Measurements from ENCODE around the gene CD74. TPM values are rescaled to one million over a fixed set of nuclear protein-coding genes. Genes with fewer than 3 reads are reported as not detected.

Gene CD74
- total RNA-seq, 1 donor from 2014 or later, result 41.3 TPM

GRCh38 chr5:150402229-150402773, 10.4 kb downstream of the CD74 start:
- Mint-ChIP-seq H3K9me3 (ENCODE audit: low read depth) (no peaks in the 10 kb centered on the region), H3K4me1 (ENCODE audit: low read depth) (no peaks in the 10 kb centered on the region), H3K4me3 (ENCODE audit: low read depth) (no peak overlapping the region), H3K27ac (no peak overlapping the region), H3K27me3 (no peaks in the 10 kb centered on the region), H3K36me3 (ENCODE audit: insufficient read depth) (peaks cover 13% of the 10 kb centered on the region)
- no peak for DNase-seq (ENCODE audit: low spot score, unreplicated experiment)
- no peak for TF ChIP-seq CTCF (IDR thresholded peaks at IDR 0.05; ENCODE audit: unreplicated experiment)

GRCh38 chr5:150401376-150402228, 11.1 kb downstream of the CD74 start:
- no peak for DNase-seq (ENCODE audit: low spot score, unreplicated experiment)
- no peak overlapping the region for H3K4me3 Mint-ChIP-seq (ENCODE audit: low read depth)
- TF ChIP-seq CTCF (IDR thresholded peaks at IDR 0.05; ENCODE audit: unreplicated experiment), result no peak
- peaks cover 13% of the 10 kb centered on the region for H3K36me3 Mint-ChIP-seq (ENCODE audit: insufficient read depth)
- no peaks in the 10 kb centered on the region for H3K9me3 Mint-ChIP-seq (ENCODE audit: low read depth)
- H3K27me3 Mint-ChIP-seq, result no peaks in the 10 kb centered on the region
- H3K4me1 Mint-ChIP-seq (ENCODE audit: low read depth), result no peaks in the 10 kb centered on the region
- peak overlapping the region; percentile 67 for H3K27ac Mint-ChIP-seq

- Mint-ChIP-seq H3K4me1 (ENCODE audit: low read depth) (no peaks in the 10 kb centered on the region), H3K27me3 (no peaks in the 10 kb centered on the region), H3K36me3 (ENCODE audit: insufficient read depth) (peaks cover 13% of the 10 kb centered on the region), H3K9me3 (ENCODE audit: low read depth) (no peaks in the 10 kb centered on the region), H3K4me3 (ENCODE audit: low read depth) (no peak overlapping the region), H3K27ac (peak overlapping the region; percentile 67)
- DNase-seq (ENCODE audit: low spot score, unreplicated experiment), result no peak
- TF ChIP-seq CTCF (IDR thresholded peaks at IDR 0.05; ENCODE audit: unreplicated experiment), result no peak
These were observed 11.7 kb downstream of the CD74 start for GRCh38 chr5:150401076-150401375.

GRCh38 chr5:150400316-150401075, 12.2 kb downstream of the CD74 start:
- Mint-ChIP-seq H3K9me3 (ENCODE audit: low read depth) (no peaks in the 10 kb centered on the region), H3K36me3 (ENCODE audit: insufficient read depth) (peaks cover 13% of the 10 kb centered on the region), H3K4me1 (ENCODE audit: low read depth) (no peaks in the 10 kb centered on the region), H3K27me3 (no peaks in the 10 kb centered on the region), H3K4me3 (ENCODE audit: low read depth) (no peak overlapping the region), H3K27ac (no peak overlapping the region)
- DNase-seq (ENCODE audit: low spot score, unreplicated experiment), result no peak
- TF ChIP-seq CTCF (IDR thresholded peaks at IDR 0.05; ENCODE audit: unreplicated experiment), result no peak

- Mint-ChIP-seq H3K27me3 (no peaks in the 10 kb centered on the region), H3K9me3 (ENCODE audit: low read depth) (no peaks in the 10 kb centered on the region), H3K27ac (no peak overlapping the region), H3K4me3 (ENCODE audit: low read depth) (no peak overlapping the region), H3K4me1 (ENCODE audit: low read depth) (no peaks in the 10 kb centered on the region), H3K36me3 (ENCODE audit: insufficient read depth) (peaks cover 13% of the 10 kb centered on the region)
- no peak for TF ChIP-seq CTCF (IDR thresholded peaks at IDR 0.05; ENCODE audit: unreplicated experiment)
- DNase-seq (ENCODE audit: low spot score, unreplicated experiment), result no peak
These were observed 13.0 kb downstream of the CD74 start for GRCh38 chr5:150399524-150400211.
